KMS-11 (cell line): Measurements from ENCODE around the gene PAQR4.

ENCODE experiments used
- H2AFZ ChIP-seq: fragments of 200-600 bp; sonication (generic); 2 replicates; pipeline ENCODE4 v1.6.1; 2016; ENCODE audit warnings: antibody characterized with exemption, mixed run types, low read depth
- H3K27ac ChIP-seq: fragments of 200-600 bp; sonication (generic); 2 replicates; pipeline ENCODE4 v1.6.1; 2016; ENCODE audit warnings: mild to moderate bottlenecking, mixed run types
- H3K27me3 ChIP-seq: fragments of 200-600 bp; sonication (generic); 2 replicates; pipeline ENCODE4 v1.6.1; 2017; ENCODE audit warnings: mild to moderate bottlenecking, low read depth, mixed run types, moderate library complexity; ENCODE audit not compliant: insufficient read depth
- H3K36me3 ChIP-seq: fragments of 200-600 bp; sonication (generic); 2 replicates; pipeline ENCODE4 v1.6.1; 2017; ENCODE audit warnings: mild to moderate bottlenecking, mixed run types; ENCODE audit not compliant: insufficient read depth
- H3K4me1 ChIP-seq: fragments of 200-600 bp; sonication (generic); 2 replicates; pipeline ENCODE4 v1.6.1; 2016; ENCODE audit warnings: mild to moderate bottlenecking, low read depth, mixed run types; ENCODE audit not compliant: poor library complexity, severe bottlenecking
- H3K4me2 ChIP-seq: fragments of 200-600 bp; sonication (generic); 2 replicates; pipeline ENCODE4 v1.7.0; 2016; ENCODE audit warnings: mild to moderate bottlenecking, mixed run types
- H3K4me3 ChIP-seq: fragments of 200-600 bp; sonication (generic); IDR thresholded peaks from 2 replicates; pipeline ENCODE4 v1.6.1; 2017; ENCODE audit warnings: low read depth, low read length, mixed read lengths; ENCODE audit not compliant: insufficient read depth
- H3K79me2 ChIP-seq: fragments of 200-600 bp; sonication (generic); 2 replicates; pipeline ENCODE4 v1.6.1; 2016; ENCODE audit warnings: low read depth, mixed run types; ENCODE audit not compliant: insufficient read depth
- H3K9ac ChIP-seq: fragments of 200-600 bp; sonication (generic); 2 replicates; pipeline ENCODE4 v1.6.1; 2016; ENCODE audit warnings: mild to moderate bottlenecking, mixed run types
- H4K20me1 ChIP-seq: fragments of 200-600 bp; sonication (generic); 2 replicates; pipeline ENCODE4 v1.6.1; 2016; ENCODE audit warnings: mild to moderate bottlenecking, mixed run types; ENCODE audit not compliant: insufficient read depth
- TF ChIP-seq, protein P1 (sequence below): fragments of 200-600 bp; sonication (generic); conservative IDR thresholded peaks from 2 replicates; pipeline ENCODE4 v1.6.1; 2017; ENCODE audit warnings: low read depth, mild to moderate bottlenecking, antibody characterized with exemption, low read length, moderate library complexity, mixed read lengths

The PAQR4 gene

DNA sequence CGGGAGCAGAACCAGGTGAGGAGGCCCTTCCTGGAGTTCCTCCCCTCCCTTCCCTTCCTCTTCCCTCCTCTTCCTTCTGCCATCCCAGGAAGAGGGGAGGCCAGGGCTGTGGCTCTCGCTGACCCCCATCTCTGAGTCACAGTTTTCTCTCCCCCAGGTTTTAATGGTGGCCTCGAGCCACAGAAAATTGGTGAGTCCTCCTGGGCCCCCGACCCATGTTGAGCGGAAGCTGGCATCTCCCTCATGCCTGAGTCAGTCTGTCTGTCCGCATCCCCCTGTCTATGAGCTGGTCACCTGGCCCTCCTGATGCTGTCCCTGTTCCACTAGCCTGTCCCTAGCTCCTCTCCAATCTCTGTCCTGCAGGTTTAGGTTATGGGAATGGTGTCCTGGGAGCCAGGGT is 30.8 kb downstream of the PAQR4 start:
- TF ChIP-seq, protein P1, sequence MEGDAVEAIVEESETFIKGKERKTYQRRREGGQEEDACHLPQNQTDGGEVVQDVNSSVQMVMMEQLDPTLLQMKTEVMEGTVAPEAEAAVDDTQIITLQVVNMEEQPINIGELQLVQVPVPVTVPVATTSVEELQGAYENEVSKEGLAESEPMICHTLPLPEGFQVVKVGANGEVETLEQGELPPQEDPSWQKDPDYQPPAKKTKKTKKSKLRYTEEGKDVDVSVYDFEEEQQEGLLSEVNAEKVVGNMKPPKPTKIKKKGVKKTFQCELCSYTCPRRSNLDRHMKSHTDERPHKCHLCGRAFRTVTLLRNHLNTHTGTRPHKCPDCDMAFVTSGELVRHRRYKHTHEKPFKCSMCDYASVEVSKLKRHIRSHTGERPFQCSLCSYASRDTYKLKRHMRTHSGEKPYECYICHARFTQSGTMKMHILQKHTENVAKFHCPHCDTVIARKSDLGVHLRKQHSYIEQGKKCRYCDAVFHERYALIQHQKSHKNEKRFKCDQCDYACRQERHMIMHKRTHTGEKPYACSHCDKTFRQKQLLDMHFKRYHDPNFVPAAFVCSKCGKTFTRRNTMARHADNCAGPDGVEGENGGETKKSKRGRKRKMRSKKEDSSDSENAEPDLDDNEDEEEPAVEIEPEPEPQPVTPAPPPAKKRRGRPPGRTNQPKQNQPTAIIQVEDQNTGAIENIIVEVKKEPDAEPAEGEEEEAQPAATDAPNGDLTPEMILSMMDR: no peak
- Histone ChIP-seq H3K4me2 (no peak overlapping the region), H3K27me3 (peaks cover 81% of the 10 kb centered on the region), H2AFZ (no peak overlapping the region), H3K4me1 (peaks cover 2% of the 10 kb centered on the region), H3K4me3 (no peak overlapping the region), H3K9ac (no peak overlapping the region), H3K36me3 (no peaks in the 10 kb centered on the region), H4K20me1 (no peaks in the 10 kb centered on the region), H3K27ac (no peak overlapping the region), H3K79me2 (no peaks in the 10 kb centered on the region)

DNA sequence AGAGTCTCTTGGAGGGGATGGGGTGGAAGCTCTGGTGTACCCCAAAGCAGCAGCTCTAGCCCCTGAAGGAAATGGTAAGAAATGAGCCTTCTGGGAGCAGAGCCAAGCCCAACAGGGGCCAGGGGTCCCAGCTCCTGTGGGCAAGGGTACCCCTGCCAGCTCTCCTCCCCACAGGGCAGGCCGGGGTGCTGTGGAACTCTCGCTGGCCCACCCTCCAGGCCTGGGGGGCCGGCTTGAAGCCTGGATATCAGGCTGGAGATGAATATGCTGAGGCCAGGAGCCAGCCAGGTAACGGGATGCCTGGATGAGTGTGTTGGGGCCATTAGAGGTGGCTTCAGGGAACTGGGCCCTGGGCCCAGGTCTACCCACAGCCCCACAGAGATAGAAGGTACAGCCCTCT is 31.4 kb downstream of the PAQR4 start:
- TF ChIP-seq, protein P1: no peak
- no peak overlapping the region for H3K27ac ChIP-seq
- no peaks in the 10 kb centered on the region for H3K36me3 ChIP-seq
- no peaks in the 10 kb centered on the region for H4K20me1 ChIP-seq
- H3K4me1 ChIP-seq: peaks cover 3% of the 10 kb centered on the region
- H3K27me3 ChIP-seq: peaks cover 81% of the 10 kb centered on the region
- H2AFZ ChIP-seq: no peak overlapping the region
- H3K4me2 ChIP-seq: no peak overlapping the region
- H3K79me2 ChIP-seq: no peaks in the 10 kb centered on the region
- H3K9ac ChIP-seq: no peak overlapping the region
- H3K4me3 ChIP-seq: no peak overlapping the region

DNA sequence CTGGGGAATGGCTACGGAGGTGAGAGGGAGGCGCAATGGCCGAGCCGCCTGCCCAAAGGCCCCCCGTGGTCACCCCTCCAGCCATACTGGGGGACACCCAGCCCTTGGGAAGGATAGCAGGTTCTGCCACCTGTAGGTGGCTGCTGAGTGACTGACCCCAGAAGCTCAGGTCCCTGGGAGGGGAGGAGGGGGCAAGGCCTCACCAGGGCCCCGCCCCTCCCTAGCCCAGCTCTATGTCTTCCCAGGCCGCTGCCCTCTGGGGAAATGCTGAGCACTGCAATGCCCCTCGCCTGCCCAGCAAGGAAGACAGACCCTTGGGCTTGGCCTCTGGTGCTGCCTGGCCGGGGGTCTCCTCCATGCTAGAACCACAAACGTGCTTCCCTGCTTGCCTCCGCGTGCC is 32.2 kb downstream of the PAQR4 start:
- H3K4me2 ChIP-seq: no peak overlapping the region
- TF ChIP-seq, protein P1: no peak
- no peaks in the 10 kb centered on the region for H3K79me2 ChIP-seq
- peaks cover 10% of the 10 kb centered on the region for H3K4me1 ChIP-seq
- H2AFZ ChIP-seq: no peak overlapping the region
- H3K4me3 ChIP-seq: no peak overlapping the region
- H3K27me3 ChIP-seq: peaks cover 78% of the 10 kb centered on the region
- no peak overlapping the region for H3K9ac ChIP-seq
- H4K20me1 ChIP-seq: no peaks in the 10 kb centered on the region
- no peaks in the 10 kb centered on the region for H3K36me3 ChIP-seq
- H3K27ac ChIP-seq: no peak overlapping the region

DNA sequence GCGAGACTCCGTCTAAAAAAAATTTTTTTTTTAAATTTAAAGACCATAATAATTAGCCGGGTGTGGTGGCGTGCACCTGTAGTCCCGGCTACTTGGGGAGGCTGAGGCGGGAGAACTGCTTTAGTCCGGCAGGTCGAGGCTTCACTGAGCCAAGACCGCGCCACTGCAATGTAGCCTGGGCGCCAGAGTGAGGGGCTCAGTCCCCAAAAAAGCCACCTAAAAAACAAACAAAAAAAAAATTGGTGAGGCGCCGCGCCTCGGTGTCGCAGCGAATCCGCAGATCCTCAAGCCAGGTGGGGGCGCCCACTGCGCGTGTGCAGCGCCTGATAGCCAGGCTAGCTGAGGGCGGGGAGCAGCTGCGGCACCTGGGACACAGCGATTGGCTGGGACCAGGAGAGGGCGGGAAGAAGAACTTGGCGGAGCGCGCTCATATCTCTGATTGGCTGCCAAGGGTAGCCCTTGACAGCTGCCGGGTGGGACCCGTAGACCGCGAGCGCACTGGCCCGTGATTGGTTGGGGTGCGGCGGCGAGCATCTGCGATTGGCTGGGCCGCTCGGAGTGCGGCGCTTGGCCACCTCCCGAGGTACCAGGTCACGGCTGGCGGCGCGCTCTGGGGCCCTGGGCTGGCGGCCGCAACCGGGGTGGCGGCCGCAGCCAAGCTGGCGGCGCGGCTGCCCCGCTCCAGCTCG is 34.6 kb downstream of the PAQR4 start:
- Histone ChIP-seq H3K27ac (no peak overlapping the region), H2AFZ (peak overlapping the region; percentile 42; the same call in 1 of the 2 replicates), H3K4me3 (no peak overlapping the region), H4K20me1 (no peaks in the 10 kb centered on the region), H3K9ac (no peak overlapping the region), H3K4me2 (no peak overlapping the region; the same call in 1 of the 2 replicates), H3K79me2 (no peaks in the 10 kb centered on the region), H3K4me1 (peaks cover 33% of the 10 kb centered on the region), H3K27me3 (peaks cover 59% of the 10 kb centered on the region), H3K36me3 (no peaks in the 10 kb centered on the region)
- TF ChIP-seq, protein P1: peak; percentile 55; the same call in 1 of the 2 replicates
